Activated CD4-positive, CD25-positive, alpha-beta regulatory T cell treated with anti-CD3 and anti-CD28 coated beads, Interleukin-2, amount 50 U/mL, for 24 hours (primary cell): Measurements from ENCODE around the gene KIF5C.
A peak's percentile ranks its signal among the peaks of the same experiment; 100 is the strongest.
"Not testable (repeated sequence)": the region's sequence is repeated elsewhere in the genome, so short reads cannot be mapped to it uniquely, and the experiment has no call there.

Source experiments
- ATAC-seq, 2 donors: fragments of 150-1000 bp; cut with Tn5 transposase; one replicate each; pipeline ENCODE4 v1.10.0; 2021; ENCODE audit warnings: mild to moderate bottlenecking in 1 of 2, moderate library complexity in 1 of 2

KIF5C gene

DNA sequence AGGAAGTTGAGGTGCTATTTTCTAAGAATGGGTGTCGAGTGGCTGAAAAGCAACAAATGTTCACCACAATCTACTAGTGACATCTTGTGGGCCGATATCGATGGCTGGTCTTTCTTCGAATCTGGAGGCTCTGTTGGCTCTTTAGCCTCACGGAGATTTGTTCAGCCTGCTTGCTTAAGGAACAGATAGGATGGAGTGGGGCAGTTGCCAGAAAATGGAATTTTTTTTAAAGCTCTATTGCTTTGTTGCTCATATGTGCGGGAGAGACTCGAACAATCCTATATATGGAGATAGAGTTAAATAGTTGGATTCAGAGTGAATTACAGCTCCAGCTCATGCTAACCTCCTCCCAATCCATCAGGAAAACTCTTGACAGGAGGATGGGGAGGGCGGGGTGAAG, 92.6 kb downstream of the KIF5C start:
- ATAC-seq, result no peak

DNA sequence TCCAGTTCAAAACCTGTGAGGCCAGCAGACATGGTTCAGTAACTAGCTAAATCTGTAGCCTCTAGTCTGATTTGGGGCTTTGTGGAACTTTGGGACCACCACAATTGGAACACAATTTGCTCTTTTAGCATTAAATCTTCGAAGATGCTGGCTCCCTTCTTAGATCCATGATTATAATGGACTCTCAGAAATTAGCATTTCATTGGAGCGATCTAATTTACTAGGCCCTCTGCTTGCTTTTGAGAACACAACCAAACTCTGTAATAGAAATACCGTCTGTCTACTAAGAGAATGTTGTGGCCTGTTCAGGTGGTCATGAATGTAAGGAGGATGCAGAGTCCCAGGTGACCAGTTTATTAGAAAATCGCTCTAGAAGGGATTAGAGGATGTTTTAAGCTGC, 93.3 kb downstream of the KIF5C start:
- ATAC-seq, result no peak

- no peak for ATAC-seq
These were observed 93.8 kb downstream of the KIF5C start for GRCh38 chr2:148968776-148969319.

GRCh38 chr2:148969659-148970061, 94.6 kb downstream of the KIF5C start:
- ATAC-seq, result no peak

GRCh38 chr2:148970385-148970784, 95.4 kb downstream of the KIF5C start:
- no peak for ATAC-seq

GRCh38 chr2:148971547-148971946, 96.5 kb downstream of the KIF5C start:
- ATAC-seq, result no peak

- ATAC-seq, result no peak
These were observed 99.1 kb downstream of the KIF5C start for GRCh38 chr2:148974095-148974494.

DNA sequence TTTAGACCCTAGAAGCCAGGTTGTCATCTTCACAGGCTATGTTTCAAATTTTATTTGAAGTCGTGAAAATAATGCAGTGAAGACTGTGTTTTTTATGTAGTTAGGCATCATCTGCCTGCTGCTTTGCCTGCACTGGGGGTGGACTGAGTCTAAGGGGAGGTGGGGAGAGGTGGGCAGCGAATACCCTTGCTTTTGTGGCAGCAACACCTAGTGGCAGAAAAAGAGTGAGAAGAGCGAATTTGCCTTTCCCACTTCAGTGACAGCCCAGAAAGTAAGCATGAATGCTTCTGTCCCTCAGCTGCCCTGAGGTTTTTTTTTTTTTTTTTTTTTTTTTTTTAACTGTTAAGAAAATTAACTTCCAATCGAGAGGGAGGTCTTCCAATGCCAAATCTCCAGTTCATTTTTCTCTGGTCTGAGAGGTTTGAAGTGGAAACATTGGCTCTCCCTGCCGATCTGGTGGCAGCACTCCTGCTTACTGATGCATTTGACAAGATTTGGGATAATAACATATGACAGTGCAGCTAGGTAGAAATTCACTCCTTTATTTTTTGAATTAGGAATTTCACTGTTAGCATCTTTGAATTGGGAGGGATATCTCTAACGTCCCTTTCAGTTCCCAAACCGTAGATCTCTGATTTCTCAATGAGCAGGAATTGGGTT, 103.1 kb downstream of the KIF5C start:
- no peak for ATAC-seq

DNA sequence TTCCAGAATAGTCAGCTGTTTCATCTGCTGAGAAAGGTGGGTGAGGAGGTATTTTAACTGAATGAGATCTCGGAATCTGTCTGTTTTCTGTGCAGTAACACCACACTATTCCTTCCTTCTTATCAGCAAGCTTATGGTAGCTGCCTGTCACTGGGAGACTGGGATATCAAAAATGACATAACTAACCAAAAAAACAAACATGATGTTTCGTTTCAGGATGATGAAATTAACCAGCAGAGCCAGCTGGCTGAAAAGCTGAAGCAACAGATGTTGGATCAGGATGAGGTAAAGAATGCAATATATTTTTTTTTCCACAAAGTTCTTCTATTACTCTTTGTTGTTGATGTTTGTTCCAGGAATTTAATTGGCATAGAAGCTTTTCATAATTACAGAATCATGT, 103.7 kb downstream of the KIF5C start:
- no peak for ATAC-seq

DNA sequence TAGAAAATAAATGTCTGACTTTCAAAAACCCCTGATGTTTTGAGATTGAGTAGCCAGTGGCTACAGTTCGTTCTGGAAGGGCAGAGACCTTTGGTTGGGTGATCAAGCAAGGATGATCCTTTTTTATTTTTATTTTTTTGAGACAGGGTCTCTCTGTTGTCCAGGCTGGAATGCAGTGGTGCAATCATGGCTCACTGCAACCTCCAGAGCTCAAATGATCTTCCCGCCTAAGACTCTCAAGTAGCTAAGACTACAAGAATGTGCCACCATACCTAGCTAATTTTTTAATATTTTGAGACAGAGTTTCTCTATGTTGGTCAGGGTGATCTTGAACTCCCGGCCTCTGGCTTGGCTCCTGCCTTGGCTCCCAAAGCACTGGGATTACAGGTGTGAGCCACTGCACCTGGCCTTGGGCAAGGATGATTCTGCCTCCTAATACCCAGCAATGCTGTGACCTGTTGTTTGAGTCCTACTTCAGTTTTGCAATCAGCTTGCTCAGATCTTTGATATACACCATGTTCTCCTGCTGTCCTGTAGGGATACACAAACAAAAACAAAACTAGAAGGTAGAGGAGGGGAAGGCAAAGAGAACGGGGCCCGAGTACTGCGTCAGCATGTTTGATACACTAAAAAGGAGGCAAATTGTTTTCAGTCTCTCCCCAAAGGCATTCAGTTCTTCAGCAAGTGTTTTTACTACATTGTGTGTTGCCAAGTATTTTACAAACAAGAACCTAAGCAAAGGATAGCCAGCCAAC, 104.3 kb downstream of the KIF5C start:
- ATAC-seq, result no peak

- no peak for ATAC-seq
These were observed 104.9 kb downstream of the KIF5C start for GRCh38 chr2:148979919-148980277.

DNA sequence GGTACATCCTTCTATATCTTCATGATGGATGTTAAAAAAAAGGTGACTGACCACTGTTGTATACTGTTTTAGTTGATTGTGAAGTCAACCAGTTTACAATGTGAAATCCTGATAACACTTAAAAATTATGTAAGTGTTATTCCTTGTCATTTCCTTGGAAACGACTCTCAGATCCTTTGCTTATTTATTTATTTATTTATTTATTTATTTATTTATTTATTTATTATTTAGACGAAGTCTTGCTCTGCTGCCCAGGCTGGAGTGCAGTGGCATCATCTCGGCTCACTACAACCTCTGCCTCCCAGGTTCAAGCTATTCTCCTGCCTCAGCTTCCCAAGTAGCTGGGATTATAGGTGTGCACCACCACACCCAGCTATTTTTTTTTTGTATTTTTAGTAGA, 105.5 kb downstream of the KIF5C start:
- ATAC-seq, result not testable (repeated sequence)

DNA sequence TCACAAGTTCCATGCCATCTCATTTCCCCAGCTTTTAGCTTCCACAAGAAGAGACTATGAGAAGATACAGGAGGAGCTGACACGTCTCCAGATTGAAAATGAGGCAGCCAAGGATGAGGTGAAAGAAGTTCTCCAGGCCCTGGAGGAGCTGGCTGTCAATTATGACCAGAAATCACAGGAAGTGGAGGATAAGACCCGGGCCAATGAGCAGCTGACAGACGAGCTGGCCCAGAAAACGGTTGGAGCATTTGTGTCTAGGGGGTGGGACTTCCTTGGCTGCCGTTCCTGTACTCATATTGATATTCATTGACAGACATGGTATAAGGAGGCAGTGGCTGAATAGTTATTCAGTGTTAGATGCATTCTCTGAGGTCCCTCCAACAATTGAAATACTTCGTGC, 106.3 kb downstream of the KIF5C start:
- ATAC-seq, result no peak

DNA sequence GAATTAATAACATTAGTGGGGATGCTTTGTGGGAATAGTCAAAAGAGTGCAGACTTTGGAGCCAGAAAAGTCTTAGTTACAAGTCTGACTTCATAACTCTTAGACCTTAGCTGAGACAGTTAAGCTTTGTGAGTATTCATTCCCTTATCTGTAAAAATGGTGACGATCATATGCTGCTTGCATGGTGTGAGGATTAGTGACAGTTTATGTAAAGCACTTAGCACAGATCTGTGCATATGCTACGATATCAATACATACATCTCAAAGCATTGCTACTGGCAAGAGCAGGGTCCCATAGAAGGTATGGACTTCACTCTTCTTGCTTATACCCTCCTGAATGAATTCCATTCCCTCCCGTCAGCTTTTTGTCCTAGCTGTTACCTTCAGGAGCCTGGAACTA, 106.8 kb downstream of the KIF5C start:
- no peak for ATAC-seq

GRCh38 chr2:148982282-148982681, 107.3 kb downstream of the KIF5C start:
- ATAC-seq, result no peak

GRCh38 chr2:148983896-148984295, 108.9 kb downstream of the KIF5C start:
- ATAC-seq, result no peak

DNA sequence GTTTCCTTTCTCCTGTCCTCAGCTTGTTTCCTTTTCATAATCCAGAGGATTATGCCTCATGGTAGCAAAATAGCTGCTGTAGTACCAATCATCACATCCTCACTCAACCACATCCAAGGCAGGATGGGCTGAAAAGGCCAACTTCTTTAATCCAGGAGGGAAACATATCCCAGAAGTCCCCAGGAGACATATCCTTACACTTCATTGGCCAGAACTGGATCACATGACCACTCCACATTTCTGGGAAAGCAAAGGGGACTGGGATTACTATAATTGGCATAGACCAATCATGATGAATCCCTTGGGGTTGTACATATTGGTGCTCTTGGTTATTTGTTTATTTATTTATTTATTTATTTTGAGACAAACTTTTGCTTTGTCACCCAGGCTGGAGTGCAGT, 109.4 kb downstream of the KIF5C start:
- no peak for ATAC-seq

GRCh38 chr2:148987286-148987685, 112.3 kb downstream of the KIF5C start:
- ATAC-seq, result no peak

- ATAC-seq, result no peak
These were observed 113.3 kb downstream of the KIF5C start for GRCh38 chr2:148988337-148988736.

DNA sequence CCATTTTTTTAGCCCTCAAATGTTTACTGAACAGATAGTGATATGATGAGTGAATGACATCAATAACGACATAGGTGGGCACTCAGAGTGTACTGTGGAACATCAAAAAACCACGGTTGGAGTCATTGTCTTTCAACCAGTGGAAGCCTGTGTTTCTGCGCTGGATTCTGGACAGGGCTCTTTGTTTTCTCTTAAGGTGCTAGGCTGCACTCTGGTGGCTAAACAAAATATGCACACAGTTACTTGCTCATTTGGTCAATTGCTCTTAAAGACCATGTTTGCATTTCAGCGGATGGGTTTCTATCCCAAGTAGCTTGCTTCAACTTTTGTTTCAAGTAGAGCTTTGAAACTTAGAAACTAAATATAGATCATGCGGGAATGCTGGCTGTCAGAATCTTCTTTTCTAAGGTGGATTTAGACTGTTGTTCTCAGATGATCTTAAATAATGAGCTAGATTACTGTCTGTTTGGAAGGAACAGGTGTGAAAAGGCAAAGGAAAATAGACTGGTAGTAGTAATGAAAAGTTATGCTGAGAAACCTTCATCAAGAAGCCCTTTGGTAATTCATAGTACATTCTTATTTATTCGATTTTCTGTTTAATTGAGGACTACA, 115.0 kb downstream of the KIF5C start:
- peak; percentile 27 to 35 for ATAC-seq

GRCh38 chr2:148990968-148991367, 115.9 kb downstream of the KIF5C start:
- ATAC-seq, result no peak

- ATAC-seq, result no peak
These were observed 117.4 kb downstream of the KIF5C start for GRCh38 chr2:148992448-148992847.

DNA sequence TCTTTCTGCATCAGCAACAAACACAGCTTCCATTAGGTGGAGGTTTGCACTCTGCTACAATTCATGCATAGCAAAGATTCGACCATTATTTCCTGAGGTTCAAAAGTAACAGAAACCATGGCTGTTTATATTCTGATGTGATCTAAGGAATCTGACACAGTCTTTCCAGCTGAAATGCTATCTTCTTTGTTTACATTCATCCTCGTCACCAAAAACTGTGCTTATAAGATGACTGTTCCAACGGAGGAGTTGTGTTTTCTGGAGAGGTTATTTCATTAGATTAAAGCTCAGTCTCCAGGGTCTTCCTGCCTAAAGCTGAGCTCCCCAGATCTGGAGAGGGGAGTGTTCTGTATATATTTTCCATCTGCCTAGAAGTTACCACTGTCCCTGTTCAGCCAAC, 118.3 kb downstream of the KIF5C start:
- no peak for ATAC-seq

GRCh38 chr2:148994341-148994740, 119.3 kb downstream of the KIF5C start:
- ATAC-seq, result no peak
